PC-3 (cell line): ENCODE measurements around the gene BDKRB1. TPM values are rescaled to one million over a fixed set of nuclear protein-coding genes. Genes with fewer than 3 reads are reported as not detected.

Source experiments
- ATAC-seq: fragments of 200-7000 bp; cut with Tn5 transposase; 2 replicates; pipeline ENCODE4 v1.9.1; 2020; ENCODE audit warnings: mild to moderate bottlenecking, moderate library complexity
- BruUV-seq: library from RNA; stranded (reverse); fragments of 400-500 nt; replicated peaks from 2 replicates; lab custom pipeline; 2021; lab: Mats Ljungman, UMichigan
- CTCF ChIA-PET: fragments of 300-600 bp; sonication (Branson Sonifier 250); formaldehyde crosslinking; loops from one replicate; lab custom pipeline; 2022; ENCODE audit warnings: antibody characterized with exemption; lab: Charles Lee
- POLR2A ChIA-PET: fragments of 300-600 bp; sonication (Branson Sonifier 250); formaldehyde crosslinking; loops from one replicate; lab custom pipeline; 2022; ENCODE audit warnings: antibody characterized with exemption; ENCODE audit not compliant: unreplicated experiment; lab: Charles Lee
- DNase-seq: peaks from one replicate; pipeline ENCODE4 v3.0.0-alpha.2; 2015
- H2AFZ ChIP-seq: fragments of 300-600 bp; sonication (generic); 2 replicates; pipeline ENCODE4 v1.6.0; 2016; ENCODE audit warnings: antibody characterized with exemption, low read length
- H3F3A ChIP-seq: fragments of 300-600 bp; sonication (generic); one replicate; pipeline ENCODE4 v1.6.0; 2017; ENCODE audit warnings: antibody characterized with exemption, low read length, control low read depth, mild to moderate bottlenecking; ENCODE audit not compliant: unreplicated experiment
- H3K27ac ChIP-seq: fragments of 300-600 bp; sonication (generic); 2 replicates; pipeline ENCODE4 v1.5.1; 2016; ENCODE audit warnings: mild to moderate bottlenecking, low read length
- H3K27me3 ChIP-seq: fragments of 300-600 bp; sonication (generic); 2 replicates; pipeline ENCODE4 v1.6.1; 2016; ENCODE audit warnings: low read length, mixed read lengths
- H3K36me3 ChIP-seq: fragments of 300-600 bp; sonication (generic); 2 replicates; pipeline ENCODE4 v1.6.1; 2016; ENCODE audit warnings: low read depth, mixed run types, low read length, mixed read lengths
- H3K4me1 ChIP-seq: fragments of 300-600 bp; sonication (generic); 2 replicates; pipeline ENCODE4 v1.5.1; 2016; ENCODE audit warnings: low read length; ENCODE audit not compliant: insufficient read depth
- H3K4me2 ChIP-seq: fragments of 300-600 bp; sonication (generic); 2 replicates; pipeline ENCODE4 v1.6.0; 2016; ENCODE audit warnings: low read length
- H3K4me3 ChIP-seq: fragments of 300-600 bp; sonication (generic); 2 replicates; pipeline ENCODE4 v1.5.1; 2016; ENCODE audit warnings: mild to moderate bottlenecking, low read length, mixed read lengths
- H3K79me2 ChIP-seq: fragments of 300-600 bp; sonication (generic); 2 replicates; pipeline ENCODE4 v1.6.1; 2017; ENCODE audit warnings: low read length, mixed read lengths
- H3K9ac ChIP-seq: fragments of 300-600 bp; sonication (generic); 2 replicates; pipeline ENCODE4 v1.6.0; 2016; ENCODE audit warnings: mild to moderate bottlenecking, low read length
- H3K9me2 ChIP-seq: fragments of 300-600 bp; sonication (generic); replicated peaks from 2 replicates; pipeline ENCODE4 v1.6.1; 2016; ENCODE audit warnings: mixed run types, low read length, mixed read lengths
- H3K9me3 ChIP-seq: fragments of 300-600 bp; sonication (generic); 2 replicates; pipeline ENCODE4 v1.6.1; 2016; ENCODE audit warnings: low read length, mixed read lengths
- H4K20me1 ChIP-seq: fragments of 300-600 bp; sonication (generic); 2 replicates; pipeline ENCODE4 v1.6.1; 2016; ENCODE audit warnings: low read length, mixed read lengths
- CTCF ChIP-seq: fragments of 300-600 bp; sonication (generic); conservative IDR thresholded peaks from 2 replicates; pipeline ENCODE4 v1.5.1; 2017; ENCODE audit warnings: antibody characterized with exemption, low read depth, mild to moderate bottlenecking, low read length
- EZH2 ChIP-seq: fragments of 300-600 bp; sonication (generic); IDR thresholded peaks from one replicate; pipeline ENCODE4 v1.6.1; 2017; ENCODE audit warnings: antibody characterized with exemption, mild to moderate bottlenecking, low read length; ENCODE audit not compliant: unreplicated experiment
- EZH2phosphoT487 ChIP-seq: fragments of 300-600 bp; sonication (generic); IDR thresholded peaks from 2 replicates; pipeline ENCODE4 v1.6.1; 2018; ENCODE audit warnings: mild to moderate bottlenecking, antibody characterized with exemption, low read length, borderline replicate concordance
- intact Hi-C: fragments of 100-400 bp; cut with micrococcal nuclease; formaldehyde crosslinking; loops from 2 replicates; pipeline ENCODE4 v1.9.0; 2023
- total RNA-seq: library from RNA; depleted of rRNA; stranded (reverse); fragments of >200 nt; gene quantifications from 2 replicates; pipeline ENCODE4 v1.2.3, GENCODE V29; 2014

Gene BDKRB1
- total RNA-seq, 1 experiment from 2014 or later: 0.69 TPM

DNA sequence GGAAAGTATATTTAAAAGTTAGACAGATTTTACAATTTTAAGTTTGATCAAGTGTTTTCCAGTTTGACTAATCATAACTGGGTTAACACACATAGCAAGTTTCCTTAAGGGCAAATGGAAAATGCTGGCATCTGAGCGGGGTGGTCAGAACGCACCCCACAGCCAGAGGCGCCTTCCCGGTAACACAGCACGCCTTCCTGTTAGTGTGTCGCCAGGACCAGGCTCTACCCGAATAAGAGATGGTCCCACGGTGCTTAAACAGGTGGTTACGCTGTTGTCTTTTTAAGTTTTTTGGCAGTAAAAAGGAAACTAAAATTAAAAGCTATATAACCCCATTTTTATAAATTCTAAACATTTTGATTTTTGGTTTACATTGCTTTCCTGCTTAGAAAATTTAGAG, 28.0 kb downstream of the BDKRB1 start:
- Histone ChIP-seq H3K9me2 (no peaks in the 10 kb centered on the region), H3K4me1 (no peaks in the 10 kb centered on the region), H3K79me2 (no peaks in the 10 kb centered on the region), H4K20me1 (no peaks in the 10 kb centered on the region), H3K9me3 (no peaks in the 10 kb centered on the region), H3K4me2 (no peak overlapping the region), H2AFZ (no peak overlapping the region), H3K27ac (no peak overlapping the region), H3K36me3 (peaks cover 3% of the 10 kb centered on the region; the same call in 1 of the 2 replicates), H3K27me3 (no peaks in the 10 kb centered on the region), H3K9ac (no peak overlapping the region), H3F3A (no peaks in the 10 kb centered on the region), H3K4me3 (no peak overlapping the region)
- intact Hi-C loops: no loop called here
- ChIA-PET POLR2A (no interaction called here), CTCF (no interaction called here)
- DNase-seq: no peak
- no TSS peak for BruUV-seq
- ATAC-seq: no peak
- TF ChIP-seq EZH2 (no peak), EZH2phosphoT487 (no peak), CTCF (no peak)

DNA sequence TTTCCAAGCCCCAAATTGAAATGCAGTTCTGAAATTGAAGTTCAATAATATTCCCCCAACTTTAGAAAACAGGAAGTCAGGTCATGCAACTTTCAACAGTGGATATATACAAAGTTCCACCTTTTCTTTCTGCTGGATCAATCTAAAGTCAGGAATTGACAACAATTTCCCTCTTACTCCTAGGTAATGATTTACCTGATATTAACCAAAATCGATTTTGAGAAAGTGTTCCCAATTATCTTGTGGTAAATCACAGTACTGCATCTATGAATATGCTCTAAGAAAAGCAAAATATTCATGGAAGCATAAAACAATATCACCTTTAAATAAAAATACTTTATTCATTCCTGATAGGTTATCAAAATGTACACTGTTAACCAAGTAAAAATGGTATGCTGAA, 28.4 kb downstream of the BDKRB1 start:
- intact Hi-C loops: no loop called here

DNA sequence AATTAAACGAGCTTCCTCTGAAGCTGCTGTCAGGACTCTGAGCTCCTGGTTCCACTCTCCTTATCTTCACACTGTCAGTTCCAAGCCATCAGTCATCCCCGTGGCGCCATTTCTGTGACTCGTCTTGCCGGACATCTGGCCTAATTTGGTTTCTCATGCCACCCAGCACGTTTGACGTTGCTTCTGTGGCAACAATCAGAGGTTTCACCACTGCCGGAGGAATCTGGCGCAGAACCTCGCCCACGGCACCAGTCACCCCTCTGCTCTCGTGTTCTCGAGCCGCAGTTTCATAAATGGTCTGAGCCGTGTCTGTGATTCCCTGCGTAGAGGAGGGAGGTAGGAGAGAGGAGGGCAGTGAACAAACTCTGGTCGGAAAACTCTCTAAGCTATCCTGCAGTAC, 29.7 kb downstream of the BDKRB1 start:
- Histone ChIP-seq H3K9me2 (no peaks in the 10 kb centered on the region), H3F3A (no peaks in the 10 kb centered on the region), H3K27me3 (no peaks in the 10 kb centered on the region), H3K27ac (no peak overlapping the region), H3K36me3 (peaks cover 3% of the 10 kb centered on the region; the same call in 1 of the 2 replicates), H3K9me3 (no peaks in the 10 kb centered on the region), H3K4me3 (no peak overlapping the region), H3K4me2 (no peak overlapping the region), H3K9ac (no peak overlapping the region), H3K4me1 (no peaks in the 10 kb centered on the region), H3K79me2 (no peaks in the 10 kb centered on the region), H4K20me1 (no peaks in the 10 kb centered on the region), H2AFZ (no peak overlapping the region)
- ATAC-seq: no peak
- no peak for DNase-seq
- TF ChIP-seq EZH2phosphoT487 (no peak), CTCF (no peak), EZH2 (no peak)
- BruUV-seq: no TSS peak
- POLR2A ChIA-PET: interaction anchor here (0.6 kb wide), 1 partner anchor 133 kb away, joined by 3 read pairs; no protein-coding TSS in a partner anchor
- intact Hi-C loops: no loop called here
- CTCF ChIA-PET: no interaction called here

More for the DNA sequence above, 28.4 kb downstream of the BDKRB1 start:
- Histone ChIP-seq H3K4me3 (no peak overlapping the region), H3K4me1 (no peaks in the 10 kb centered on the region), H3K9ac (no peak overlapping the region), H3K27ac (no peak overlapping the region), H3K9me2 (no peaks in the 10 kb centered on the region), H3K9me3 (no peaks in the 10 kb centered on the region), H3K79me2 (no peaks in the 10 kb centered on the region), H3K4me2 (no peak overlapping the region), H4K20me1 (no peaks in the 10 kb centered on the region), H3F3A (no peaks in the 10 kb centered on the region), H3K27me3 (no peaks in the 10 kb centered on the region), H2AFZ (no peak overlapping the region), H3K36me3 (peaks cover 3% of the 10 kb centered on the region; the same call in 1 of the 2 replicates)
- ChIA-PET POLR2A (no interaction called here), CTCF (no interaction called here)
- ATAC-seq: no peak
- TF ChIP-seq EZH2 (no peak), EZH2phosphoT487 (no peak)
- no peak for DNase-seq
- BruUV-seq: no TSS peak
